HEK293T (cell line): ENCODE data around the gene RNF213.

Source experiments
- L3MBTL2 ChIP-seq: fragments of 450-650 bp; conservative IDR thresholded peaks from 2 replicates; pipeline ENCODE4 v1.6.1; 2016; ENCODE audit warnings: mild to moderate bottlenecking
- SP1 ChIP-seq: fragments of 450-650 bp; IDR thresholded peaks from 2 replicates; pipeline ENCODE4 v1.6.1; 2017
- SUZ12 ChIP-seq: fragments of 450-650 bp; IDR thresholded peaks from 2 replicates; pipeline ENCODE4 v1.6.1; 2016; ENCODE audit warnings: mild to moderate bottlenecking
- ZNF384 ChIP-seq: fragments of 450-650 bp; IDR thresholded peaks from 2 replicates; pipeline ENCODE4 v1.6.1; 2016
- TF ChIP-seq, protein P1 (sequence below): fragments of 450-650 bp; IDR thresholded peaks from 2 replicates; pipeline ENCODE4 v1.6.1; 2016

- no peak for TF ChIP-seq ZNF384
- TF ChIP-seq SP1 = no peak
- no peak for TF ChIP-seq SUZ12
- TF ChIP-seq L3MBTL2 = no peak
- TF ChIP-seq, protein P1, sequence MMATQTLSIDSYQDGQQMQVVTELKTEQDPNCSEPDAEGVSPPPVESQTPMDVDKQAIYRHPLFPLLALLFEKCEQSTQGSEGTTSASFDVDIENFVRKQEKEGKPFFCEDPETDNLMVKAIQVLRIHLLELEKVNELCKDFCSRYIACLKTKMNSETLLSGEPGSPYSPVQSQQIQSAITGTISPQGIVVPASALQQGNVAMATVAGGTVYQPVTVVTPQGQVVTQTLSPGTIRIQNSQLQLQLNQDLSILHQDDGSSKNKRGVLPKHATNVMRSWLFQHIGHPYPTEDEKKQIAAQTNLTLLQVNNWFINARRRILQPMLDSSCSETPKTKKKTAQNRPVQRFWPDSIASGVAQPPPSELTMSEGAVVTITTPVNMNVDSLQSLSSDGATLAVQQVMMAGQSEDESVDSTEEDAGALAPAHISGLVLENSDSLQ = no peak
These were observed 102.5 kb downstream of the RNF213 start for GRCh38 chr17:80363120-80363515.
